Urinary bladder (tissue), 4 donors: Measurements from ENCODE around the gene TMEM82. TPM values are rescaled to one million over a fixed set of nuclear protein-coding genes. Genes with fewer than 3 reads are reported as not detected.

Experiments used
- DNase-seq: peaks from one replicate; pipeline ENCODE4 v3.0.0-alpha.2; 2015; ENCODE audit errors: extremely low spot score
- H3K27ac ChIP-seq: one replicate; pipeline ENCODE4 v1.5.1; 2013; ENCODE audit warnings: low read depth, mild to moderate bottlenecking, moderate library complexity
- H3K36me3 ChIP-seq: one replicate; pipeline ENCODE4 v1.6.1; 2013; ENCODE audit warnings: mild to moderate bottlenecking, moderate library complexity; ENCODE audit not compliant: insufficient read depth
- H3K4me1 ChIP-seq: one replicate; pipeline ENCODE4 v1.6.1; 2013; ENCODE audit warnings: mild to moderate bottlenecking, moderate library complexity; ENCODE audit not compliant: insufficient read depth
- H3K4me3 ChIP-seq: one replicate; pipeline ENCODE4 v1.5.1; 2013; ENCODE audit warnings: low read depth, low read length
- WGBS: extraction: QIAGEN DNeasy Blood & Tissue Kit; methylation state at CpG from one replicate; pipeline ENCODE4 v1.1.7; 2013; 5-methylcytosine and 5-hydroxymethylcytosine counted together
- polyA plus RNA-seq: library from polyadenylated mRNA; stranded (reverse); fragments of 200-250 nt; gene quantifications from one replicate; pipeline ENCODE4 v1.2.3, GENCODE V29; 2013
- total RNA-seq: library from RNA; depleted of rRNA; stranded (reverse); fragments of >200 nt; gene quantifications from one replicate; pipeline ENCODE4 v1.2.3, GENCODE V29; 2014
- donor health status: healthy with polysubstance abuse.
- donor health status: healthy.

TMEM82 gene
- total and polyA plus RNA-seq, 2 donors = not detected

DNA sequence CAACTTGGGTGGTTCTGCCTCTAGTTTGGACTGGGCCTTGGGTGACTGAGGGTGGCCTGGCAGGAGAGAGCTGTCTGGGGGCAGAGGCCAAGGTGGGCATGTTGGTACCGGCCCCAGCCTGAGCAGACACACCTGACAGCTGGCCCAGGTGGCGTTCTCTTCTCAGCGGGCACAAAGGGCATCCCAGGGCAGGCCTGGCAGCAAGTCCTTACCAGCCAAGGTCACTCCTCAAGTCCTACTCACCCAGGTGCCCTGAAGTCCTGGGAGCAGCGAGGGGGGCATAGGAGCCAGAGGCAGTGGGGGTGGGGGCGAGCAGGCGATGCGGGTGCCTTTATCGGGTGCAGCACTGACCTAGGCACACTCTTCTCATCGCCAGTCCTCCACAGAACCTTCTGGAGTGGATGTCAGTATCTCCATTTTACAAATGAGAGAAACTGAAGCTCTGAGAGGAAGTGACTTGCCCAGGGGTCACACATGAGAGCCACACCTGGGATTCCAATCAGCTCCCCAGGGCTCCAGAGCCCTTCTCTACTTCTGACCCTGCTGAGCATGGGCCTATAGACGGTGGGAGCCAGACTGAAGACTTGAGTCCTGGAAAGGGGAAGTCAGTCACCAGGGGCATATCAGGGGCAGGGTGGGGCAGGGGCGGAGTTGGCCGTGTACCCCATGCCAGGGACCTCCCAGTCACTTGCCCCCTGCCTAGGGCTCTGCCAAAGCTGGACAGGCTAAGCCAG, 6.8 kb upstream of the TMEM82 start:
- Histone ChIP-seq H3K4me1 (no peaks in the 10 kb centered on the region), H3K4me3 (no peak overlapping the region), H3K27ac (no peak overlapping the region), H3K36me3 (peaks cover 4% of the 10 kb centered on the region)
- no peak for DNase-seq
- WGBS = 80% methylated on average over 12 of the region's 12 CpGs

DNA sequence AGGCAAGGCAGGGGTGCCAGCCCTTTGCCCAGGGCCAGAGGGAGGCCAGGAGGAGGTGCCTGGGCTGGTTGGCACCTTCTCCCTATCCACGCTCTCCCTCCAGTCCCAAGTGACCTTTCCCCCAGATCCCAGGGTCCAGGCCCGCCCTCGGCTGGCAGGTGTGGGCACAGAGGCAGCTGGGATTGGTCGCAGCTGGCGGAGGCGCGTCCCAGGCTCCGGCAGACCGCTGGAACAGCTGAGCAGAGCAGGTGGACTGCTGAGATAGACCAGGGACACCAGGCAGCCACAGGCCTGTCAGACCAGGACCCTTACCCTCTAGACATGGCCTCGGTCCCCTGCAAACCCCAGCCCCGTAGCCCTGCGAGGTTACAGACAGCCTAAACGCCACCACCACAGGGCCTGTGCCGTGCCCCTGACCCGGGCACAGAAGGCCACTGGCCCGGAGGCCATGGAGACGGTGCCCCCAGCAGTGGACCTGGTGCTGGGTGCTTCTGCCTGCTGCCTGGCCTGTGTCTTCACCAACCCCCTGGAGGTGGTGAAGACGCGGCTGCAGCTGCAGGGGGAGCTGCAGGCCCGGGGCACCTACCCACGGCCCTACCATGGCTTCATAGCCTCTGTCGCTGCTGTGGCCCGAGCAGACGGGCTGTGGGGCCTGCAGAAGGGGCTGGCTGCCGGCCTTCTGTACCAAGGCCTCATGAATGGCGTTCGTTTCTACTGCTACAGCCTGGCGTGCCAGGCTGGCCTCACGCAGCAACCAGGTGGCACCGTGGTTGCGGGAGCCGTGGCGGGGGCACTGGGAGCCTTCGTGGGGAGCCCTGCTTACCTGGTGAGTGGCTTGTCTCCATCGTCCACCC, 6.0 kb upstream of the TMEM82 start, which contains the start of gene SLC25A34:
TSS of gene SLC25A34 (plus strand) at position 221 of the 854 bp plus-strand sequence. CDS start at position 449, 228 bp downstream.
- no peak for DNase-seq
- H3K36me3 ChIP-seq = peaks cover 4% of the 10 kb centered on the region
- H3K4me1 ChIP-seq = no peaks in the 10 kb centered on the region
- no peak within 1 kb of the TSS for H3K4me3 ChIP-seq
- no peak within 1 kb of the TSS for H3K27ac ChIP-seq
- 80% methylated on average over 35 of the region's 35 CpGs for whole genome bisulfite sequencing

DNA sequence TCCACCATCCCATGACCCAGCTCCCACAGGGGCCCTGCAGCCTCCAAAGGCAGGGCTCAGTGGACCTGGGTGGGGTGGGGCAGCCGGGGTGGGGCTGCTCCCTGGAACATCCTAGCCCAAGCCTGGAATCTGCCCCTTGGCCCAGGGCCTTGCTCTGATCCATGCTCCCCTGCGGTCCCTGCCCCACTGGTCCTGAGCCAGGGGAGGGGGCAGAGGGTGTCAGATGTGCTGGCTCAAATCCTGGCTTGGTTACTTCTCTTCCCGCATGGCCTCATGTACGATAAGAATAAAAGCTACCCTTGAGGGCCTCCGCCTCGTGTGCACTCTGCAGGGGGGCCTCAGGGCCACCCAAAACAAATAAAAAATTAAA, 5.4 kb upstream of the TMEM82 start:
- WGBS = 42% methylated on average over 6 of the region's 6 CpGs
- Histone ChIP-seq H3K4me3 (no peak overlapping the region), H3K4me1 (no peaks in the 10 kb centered on the region), H3K36me3 (peaks cover 3% of the 10 kb centered on the region), H3K27ac (no peak overlapping the region)
- no peak for DNase-seq

DNA sequence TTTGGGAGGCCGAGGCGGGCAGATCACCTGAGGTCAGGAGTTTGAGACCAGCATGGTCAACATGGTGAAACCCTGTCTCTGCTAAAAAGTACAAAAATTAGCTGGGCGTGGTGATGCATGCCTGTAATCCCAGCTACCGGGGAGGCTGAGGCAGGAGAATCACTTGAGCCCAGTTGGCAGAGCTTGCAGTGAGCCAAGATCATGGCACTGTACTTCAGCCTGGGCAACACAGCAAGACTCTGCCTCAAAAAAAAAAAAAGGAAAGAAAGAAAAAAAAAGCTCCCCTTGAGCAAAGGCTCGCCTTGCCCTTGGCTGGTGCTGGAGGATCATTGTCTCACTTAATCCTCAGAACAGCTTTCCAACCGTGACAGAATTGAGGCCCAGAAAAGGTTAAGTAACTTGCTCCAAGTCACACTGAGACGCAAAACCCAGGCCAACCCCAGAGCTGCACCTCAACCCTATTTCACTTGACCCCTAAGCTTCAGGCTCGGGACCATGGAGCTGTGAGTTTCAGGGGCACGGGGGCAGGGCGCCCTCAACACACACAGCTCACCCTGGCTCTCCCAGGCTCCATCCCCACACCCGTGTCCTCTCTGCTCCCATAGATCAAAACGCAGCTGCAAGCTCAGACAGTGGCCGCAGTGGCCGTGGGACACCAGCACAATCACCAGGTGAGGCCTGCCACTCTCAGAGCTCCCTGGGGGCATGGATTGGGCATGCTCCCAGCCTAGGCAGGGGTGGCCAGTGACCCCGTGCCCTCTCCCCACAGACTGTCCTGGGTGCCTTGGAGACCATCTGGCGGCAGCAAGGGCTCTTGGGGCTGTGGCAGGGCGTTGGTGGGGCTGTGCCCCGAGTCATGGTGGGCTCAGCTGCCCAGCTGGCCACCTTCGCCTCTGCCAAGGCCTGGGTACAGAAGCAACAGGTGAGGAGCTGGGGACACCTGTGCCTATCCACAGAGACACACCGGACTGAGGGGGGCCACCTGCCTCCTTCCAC, 4.7 kb upstream of the TMEM82 start:
- 87% methylated on average over 20 of the region's 20 CpGs for WGBS
- H3K4me1 ChIP-seq = no peaks in the 10 kb centered on the region
- no peak overlapping the region for H3K27ac ChIP-seq
- peaks cover 1% of the 10 kb centered on the region for H3K36me3 ChIP-seq
- H3K4me3 ChIP-seq = no peak overlapping the region
- no peak for DNase-seq

DNA sequence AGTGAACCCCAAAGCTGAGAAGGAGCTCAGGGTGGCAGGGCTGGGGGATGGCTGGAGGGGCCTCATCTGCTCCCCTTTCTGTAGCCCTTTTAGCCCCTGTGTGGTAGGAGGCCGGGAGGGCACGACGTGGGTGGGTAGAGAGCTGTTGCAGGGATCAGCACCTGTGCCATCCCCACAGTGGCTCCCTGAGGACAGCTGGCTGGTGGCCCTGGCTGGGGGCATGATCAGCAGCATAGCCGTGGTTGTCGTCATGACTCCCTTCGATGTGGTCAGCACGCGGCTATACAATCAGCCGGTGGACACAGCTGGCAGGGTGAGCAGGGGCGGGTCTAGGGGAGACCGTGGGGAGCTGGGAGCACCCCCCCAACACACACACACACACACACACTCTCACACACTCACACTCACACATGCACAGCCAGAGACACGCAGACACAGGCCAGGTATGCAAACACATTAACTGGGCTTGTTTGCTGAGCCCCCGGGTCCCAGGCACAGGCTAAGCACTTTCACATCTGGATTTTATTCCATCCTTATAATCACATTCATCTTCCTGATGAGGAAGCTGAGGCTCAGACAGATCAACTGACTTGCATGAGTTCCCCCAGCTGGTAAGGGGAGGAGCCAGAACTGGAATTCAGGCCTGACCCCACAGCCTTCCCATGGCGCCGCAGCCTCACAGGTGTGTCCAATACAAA, 3.7 kb upstream of the TMEM82 start:
- 83% methylated on average over 15 of the region's 15 CpGs for whole genome bisulfite sequencing
- no peak overlapping the region for H3K27ac ChIP-seq
- H3K4me3 ChIP-seq = no peak overlapping the region
- no peaks in the 10 kb centered on the region for H3K4me1 ChIP-seq
- DNase-seq = no peak
- peaks cover 1% of the 10 kb centered on the region for H3K36me3 ChIP-seq

DNA sequence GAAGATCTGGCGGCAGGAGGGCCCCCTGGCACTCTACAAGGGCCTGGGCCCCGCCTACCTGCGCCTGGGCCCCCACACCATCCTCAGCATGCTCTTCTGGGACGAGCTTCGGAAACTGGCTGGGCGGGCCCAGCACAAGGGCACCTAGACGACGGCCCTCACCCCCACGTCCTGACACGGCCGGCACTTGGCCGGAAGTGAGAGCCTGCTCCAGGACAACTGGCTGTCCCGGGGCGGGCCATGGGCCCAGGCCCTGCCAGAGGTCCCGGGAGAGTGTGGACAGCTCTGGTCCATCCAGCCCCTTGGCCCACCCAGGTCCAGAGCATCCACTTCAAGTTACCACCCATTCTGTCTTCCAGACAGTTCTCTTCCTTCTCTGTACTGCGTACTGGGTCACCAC, 3.0 kb upstream of the TMEM82 start:
- no peak overlapping the region for H3K4me3 ChIP-seq
- no peak for DNase-seq
- no peaks in the 10 kb centered on the region for H3K36me3 ChIP-seq
- WGBS = 81% methylated on average over 16 of the region's 16 CpGs
- no peaks in the 10 kb centered on the region for H3K4me1 ChIP-seq
- no peak overlapping the region for H3K27ac ChIP-seq

DNA sequence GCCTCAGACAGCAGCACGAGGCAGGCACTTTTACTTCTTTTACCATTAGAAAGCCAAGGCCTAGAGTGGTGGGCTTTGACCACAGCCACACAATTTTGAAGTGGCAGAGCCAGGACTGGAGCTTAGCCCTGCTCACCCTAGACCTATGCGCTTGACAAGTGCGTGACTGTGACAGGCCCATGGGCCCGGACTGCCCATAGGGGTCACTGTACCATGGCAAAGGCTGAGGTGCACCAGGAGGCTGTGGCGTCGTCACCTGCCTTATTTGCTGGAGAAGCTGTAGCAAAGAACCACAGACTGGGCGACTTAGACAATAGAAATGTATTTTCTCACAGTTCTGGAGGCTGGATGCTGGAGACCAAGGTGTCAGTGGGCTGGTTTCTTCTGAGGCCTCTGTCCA, 2.6 kb upstream of the TMEM82 start:
- DNase-seq = no peak
- WGBS = 86% methylated on average over 7 of the region's 7 CpGs

DNA sequence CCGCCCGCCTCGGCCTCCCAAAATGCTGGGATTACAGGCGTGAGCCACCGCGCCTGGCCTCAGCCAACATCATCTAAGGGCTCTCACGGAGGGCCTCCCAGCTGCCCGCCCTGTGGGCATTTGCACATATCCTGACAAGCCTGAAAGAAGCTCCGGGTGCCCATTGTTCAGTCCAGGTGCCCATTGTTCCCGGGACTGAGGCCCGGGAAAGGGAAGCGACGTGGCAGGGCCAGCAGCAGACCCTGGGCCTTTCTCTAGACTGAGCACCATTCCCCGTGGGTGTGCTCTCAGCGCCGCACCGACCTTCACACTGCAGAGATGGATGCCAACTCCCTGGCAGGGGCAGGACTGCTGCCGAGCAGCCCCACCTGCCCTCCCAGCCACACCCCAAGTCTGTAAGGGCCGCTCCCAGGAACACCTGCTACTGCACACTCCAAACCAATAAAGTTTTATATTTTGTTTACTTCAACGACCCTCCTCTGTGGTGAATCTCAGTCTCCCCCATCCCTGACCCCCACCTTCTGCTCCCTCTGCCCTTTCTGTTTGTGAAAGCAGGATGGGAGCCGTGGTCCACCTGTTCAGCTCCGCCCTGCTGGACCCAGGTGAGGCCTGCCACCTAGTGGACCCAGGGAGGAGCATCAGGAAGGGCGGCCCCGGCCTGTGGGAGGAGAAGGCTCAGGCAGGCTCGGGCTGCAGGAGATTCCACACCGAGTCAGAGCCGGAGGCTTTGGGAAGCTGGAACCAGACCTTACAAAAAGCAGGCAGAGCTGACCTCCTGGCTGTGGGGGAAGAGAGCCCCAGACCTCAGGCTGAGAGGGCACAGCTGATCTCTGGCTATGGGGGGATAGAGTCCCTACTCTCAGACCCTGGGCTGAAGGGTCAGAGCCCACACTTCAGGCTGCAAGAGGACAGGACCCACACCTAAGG, 1.1 kb upstream of the TMEM82 start:
- Histone ChIP-seq H3K4me1 (no peaks in the 10 kb centered on the region), H3K36me3 (no peaks in the 10 kb centered on the region), H3K4me3 (no peak overlapping the region), H3K27ac (no peak overlapping the region)
- no peak for DNase-seq
- WGBS = 57% methylated on average over 27 of the region's 27 CpGs

More for the DNA sequence above, 2.6 kb upstream of the TMEM82 start:
- H3K27ac ChIP-seq = no peak overlapping the region
- no peak overlapping the region for H3K4me3 ChIP-seq
- no peaks in the 10 kb centered on the region for H3K4me1 ChIP-seq
- no peaks in the 10 kb centered on the region for H3K36me3 ChIP-seq

DNA sequence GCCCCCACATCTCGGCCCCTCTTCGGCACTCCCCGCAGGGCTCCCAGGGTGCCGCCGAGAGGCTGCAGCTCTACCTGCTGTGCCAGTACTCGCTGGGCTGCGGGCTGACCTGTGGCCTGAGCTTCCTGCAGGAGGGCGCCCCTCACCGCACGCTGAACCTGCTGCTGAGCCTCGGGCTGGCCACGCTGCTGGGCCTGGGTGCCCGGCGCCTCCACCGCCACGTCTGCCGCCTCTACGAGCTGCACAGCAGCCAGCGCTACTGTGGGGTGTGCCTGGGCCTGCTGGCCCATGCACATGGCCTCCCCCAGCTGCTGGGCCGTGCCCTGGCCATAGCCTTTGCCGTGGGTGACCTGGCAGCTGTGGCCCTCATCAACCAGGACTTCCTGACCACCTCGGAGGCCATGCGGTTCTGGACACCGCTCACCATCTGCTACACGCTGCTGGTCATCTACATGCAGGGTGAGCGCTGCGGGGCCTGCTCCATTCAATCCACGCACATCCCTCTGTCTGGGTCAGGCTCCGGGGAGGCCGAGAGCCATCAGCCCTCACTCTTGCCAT, 1.9 kb downstream of the TMEM82 start:
- 84% methylated on average over 30 of the region's 30 CpGs for WGBS
- H3K36me3 ChIP-seq = no peaks in the 10 kb centered on the region
- no peak for DNase-seq
- no peak overlapping the region for H3K4me3 ChIP-seq
- H3K27ac ChIP-seq = no peak overlapping the region
- H3K4me1 ChIP-seq = no peaks in the 10 kb centered on the region

DNA sequence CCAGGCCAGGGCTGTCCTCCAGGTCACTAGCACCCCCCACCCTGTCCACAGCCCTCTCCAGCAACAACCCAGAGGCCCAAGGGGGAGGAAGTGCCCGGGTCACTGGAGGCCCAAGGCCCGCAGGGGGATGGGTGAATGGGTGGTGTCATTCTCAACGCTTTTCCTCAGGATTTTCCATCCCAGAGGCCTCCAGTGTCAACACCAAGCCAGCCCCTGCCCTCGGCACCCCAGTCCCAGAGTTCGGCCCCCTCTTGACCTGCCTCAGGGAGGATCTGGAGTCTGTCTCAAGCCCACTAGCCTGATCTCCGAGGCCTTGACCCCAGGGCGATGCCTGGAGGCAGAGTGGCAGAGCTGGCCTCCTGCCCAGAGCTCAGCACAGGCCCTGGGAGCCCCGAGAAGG, 5.1 kb downstream of the TMEM82 start:
- WGBS = 61% methylated on average over 8 of the region's 8 CpGs
- no peak overlapping the region for H3K4me3 ChIP-seq
- no peak overlapping the region for H3K27ac ChIP-seq
- H3K36me3 ChIP-seq = no peaks in the 10 kb centered on the region
- DNase-seq = no peak
- no peaks in the 10 kb centered on the region for H3K4me1 ChIP-seq

DNA sequence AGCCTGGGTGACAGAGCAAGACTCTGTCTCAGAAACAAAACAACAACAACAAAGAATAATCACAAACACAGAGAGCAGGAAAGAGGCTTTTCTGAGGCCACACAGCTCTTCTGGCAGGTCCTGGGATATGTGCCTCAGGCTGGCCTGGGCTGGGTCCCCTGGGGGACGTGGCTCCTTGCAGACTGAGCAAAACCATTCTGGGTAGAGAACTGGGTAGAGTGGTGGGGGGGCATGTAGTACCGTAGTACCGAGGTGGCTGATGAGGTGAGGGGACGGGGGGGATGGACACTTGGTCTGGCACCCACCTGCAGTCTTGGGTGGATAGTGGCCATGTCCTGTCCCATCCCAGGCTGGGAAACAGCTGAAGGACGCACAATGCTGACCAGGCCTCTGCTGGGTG, 6.0 kb downstream of the TMEM82 start:
- Histone ChIP-seq H3K36me3 (no peaks in the 10 kb centered on the region), H3K4me1 (no peaks in the 10 kb centered on the region), H3K4me3 (no peak overlapping the region), H3K27ac (no peak overlapping the region)
- no peak for DNase-seq
- 92% methylated on average over 5 of the region's 5 CpGs for WGBS
